Measurements from ENCODE around the gene PCNX1. TPM values are rescaled to one million over a fixed set of nuclear protein-coding genes. Genes with fewer than 3 reads are reported as not detected.
A peak's percentile ranks its signal among the peaks of the same experiment; 100 is the strongest.

The PCNX1 gene
- polyA plus RNA-seq, 1 experiment, result 33.2 TPM

- ChIA-PET POLR2A (no interaction called here), CTCF (interaction anchor here (0.6 to 1.6 kb wide), 5 partner anchors 10 to 688 kb away, joined by 3 to 5 read pairs (median 4); no protein-coding TSS in a partner anchor)
- Histone ChIP-seq H3K36me3 (ENCODE audit: control insufficient read depth, insufficient read depth, low read length) (peaks cover 1% of the 10 kb centered on the region; the same call in 1 of the 2 replicates), H3K4me3 (ENCODE audit: low read depth, low read length) (no peak overlapping the region), H3K27me3 (ENCODE audit: control insufficient read depth, insufficient read depth, low read length) (no peaks in the 10 kb centered on the region)
- DNase-seq (ENCODE audit: low read depth), result no peak
- TF ChIP-seq CTCF (IDR thresholded peaks at IDR 0.05; ENCODE audit: insufficient read depth, low read depth, low read length), result no peak
These were observed 142.3 kb downstream of the PCNX1 start for GRCh38 chr14:71049435-71050133.

- DNase-seq (ENCODE audit: low read depth), result no peak
- 0 out of 2 replicates have a peak, but pooled peaks have one; percentile 33 for TF ChIP-seq CTCF (IDR thresholded peaks at IDR 0.05; ENCODE audit: insufficient read depth, low read depth, low read length)
- H3K4me3 ChIP-seq (ENCODE audit: low read depth, low read length), result no peak overlapping the region
- CTCF ChIA-PET, result interaction anchor here (0.6 to 0.9 kb wide), 4 partner anchors 10 to 1240 kb away, joined by 3 to 5 read pairs (median 4); no protein-coding TSS in a partner anchor
- peaks cover 3% of the 10 kb centered on the region; the same call in 1 of the 2 replicates for H3K36me3 ChIP-seq (ENCODE audit: control insufficient read depth, insufficient read depth, low read length)
- H3K27me3 ChIP-seq (ENCODE audit: control insufficient read depth, insufficient read depth, low read length), result no peaks in the 10 kb centered on the region
- POLR2A ChIA-PET, result no interaction called here
These were observed 143.1 kb downstream of the PCNX1 start for GRCh38 chr14:71050227-71050823.

GRCh38 chr14:71054706-71055105, 147.4 kb downstream of the PCNX1 start:
- no peak for TF ChIP-seq CTCF (IDR thresholded peaks at IDR 0.05; ENCODE audit: insufficient read depth, low read depth, low read length)
- Histone ChIP-seq H3K27me3 (ENCODE audit: control insufficient read depth, insufficient read depth, low read length) (no peaks in the 10 kb centered on the region), H3K36me3 (ENCODE audit: control insufficient read depth, insufficient read depth, low read length) (peaks cover 2% of the 10 kb centered on the region; the same call in 1 of the 2 replicates), H3K4me3 (ENCODE audit: low read depth, low read length) (no peak overlapping the region)
- CTCF ChIA-PET, result interaction anchor here (1.1 kb wide), 1 partner anchor 22 kb away, joined by 3 read pairs; no protein-coding TSS in a partner anchor
- POLR2A ChIA-PET, result no interaction called here
- no peak for DNase-seq (ENCODE audit: low read depth)

GRCh38 chr14:71056168-71056567, 148.9 kb downstream of the PCNX1 start:
- H3K4me3 ChIP-seq (ENCODE audit: low read depth, low read length), result no peak overlapping the region
- CTCF ChIA-PET, result no interaction called here

More at GRCh38 chr14:71056168-71056567, 148.9 kb downstream of the PCNX1 start:
- Histone ChIP-seq H3K36me3 (ENCODE audit: control insufficient read depth, insufficient read depth, low read length) (peaks cover 2% of the 10 kb centered on the region; the same call in 1 of the 2 replicates), H3K27me3 (ENCODE audit: control insufficient read depth, insufficient read depth, low read length) (no peaks in the 10 kb centered on the region)
- POLR2A ChIA-PET, result no interaction called here
- no peak for DNase-seq (ENCODE audit: low read depth)
- no peak for TF ChIP-seq CTCF (IDR thresholded peaks at IDR 0.05; ENCODE audit: insufficient read depth, low read depth, low read length)
